ENCODE results near the gene CRAMP1. TPM values are rescaled to one million over a fixed set of nuclear protein-coding genes. Genes with fewer than 3 reads are reported as not detected.

CRAMP1 gene
- total RNA-seq, 1 donor from 2014 or later, result 18.0 TPM

DNA sequence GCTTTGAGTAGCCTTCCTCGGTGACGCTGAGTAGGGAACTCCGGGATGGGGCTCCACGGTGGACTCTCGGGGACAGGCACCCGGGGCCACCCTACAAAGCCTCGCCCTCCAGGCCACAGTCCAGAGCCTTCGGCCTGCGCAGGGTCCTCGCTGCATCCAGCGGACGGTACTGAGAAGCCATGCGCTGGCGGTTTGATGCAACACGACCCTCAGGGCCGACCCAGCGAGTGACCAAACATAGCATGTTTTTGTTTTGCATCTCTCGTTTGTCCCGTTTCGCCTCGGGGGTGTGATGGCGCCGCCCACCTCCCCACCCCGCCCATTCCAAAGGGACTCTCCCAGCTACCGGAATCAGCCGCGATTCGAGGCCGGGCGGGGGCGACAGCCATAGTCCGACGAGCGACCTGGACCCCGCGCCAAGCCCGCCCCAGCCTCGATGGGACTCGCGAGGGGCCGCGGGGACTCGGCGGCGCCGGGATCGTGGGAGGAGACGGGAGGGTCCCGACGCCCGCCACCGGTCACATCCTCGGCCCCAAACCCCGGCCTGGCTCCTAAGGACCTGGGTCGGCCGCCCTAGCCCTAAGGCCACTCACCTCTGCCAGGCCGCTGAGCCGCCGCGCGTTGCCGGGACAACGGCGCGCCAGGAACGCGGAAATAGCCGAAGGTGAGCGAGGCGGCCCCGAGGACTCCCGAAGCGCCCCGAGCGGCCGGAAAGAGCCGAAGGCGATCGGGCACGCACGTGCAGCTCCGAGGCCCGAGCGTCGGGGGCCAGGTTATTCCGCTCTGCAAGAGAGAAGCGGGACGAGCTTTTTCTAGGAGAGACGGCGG, 1.9 kb upstream of the CRAMP1 start:
- Histone ChIP-seq H3K9ac (ENCODE audit: low read length) (peak overlapping the region; percentile 91), H3K4me1 (ENCODE audit: insufficient read depth, low read length) (peaks cover 25% of the 10 kb centered on the region), H2AFZ (ENCODE audit: low read depth, low read length) (peak overlapping the region; percentile 87), H3K27me3 (ENCODE audit: insufficient read depth, low read length) (no peaks in the 10 kb centered on the region), H3K27ac (ENCODE audit: low read depth, low read length) (peak overlapping the region; percentile 70), H4K20me1 (ENCODE audit: insufficient read depth, low read length) (peaks cover 13% of the 10 kb centered on the region), H3K4me3 (ENCODE audit: insufficient read depth, low read depth, low read length) (peak overlapping the region; percentile 81), H3K4me2 (ENCODE audit: low read length) (peak overlapping the region; percentile 99), H3K36me3 (ENCODE audit: insufficient read depth, low read length) (peaks cover 3% of the 10 kb centered on the region), H3K79me2 (ENCODE audit: insufficient read depth, low read length) (peaks cover 27% of the 10 kb centered on the region), H3K9me3 (ENCODE audit: insufficient read depth, low read depth, low read length) (no peaks in the 10 kb centered on the region)
- Mint-ChIP-seq H3K27me3 (ENCODE audit: low read depth, unreplicated experiment) (no peaks in the 10 kb centered on the region), H3K4me1 (ENCODE audit: low read depth, unreplicated experiment) (peaks cover 7% of the 10 kb centered on the region), H3K36me3 (ENCODE audit: low read depth, unreplicated experiment) (peaks cover 9% of the 10 kb centered on the region), H3K9me3 (ENCODE audit: unreplicated experiment) (no peaks in the 10 kb centered on the region), H3K4me3 (ENCODE audit: unreplicated experiment) (peak overlapping the region; percentile 93), H3K27ac (ENCODE audit: unreplicated experiment) (peak overlapping the region; percentile 51)
- no peak for TF ChIP-seq EZH2 (IDR thresholded peaks at IDR 0.05; ENCODE audit: insufficient read depth, low read length)
- TF ChIP-seq, protein P1, sequence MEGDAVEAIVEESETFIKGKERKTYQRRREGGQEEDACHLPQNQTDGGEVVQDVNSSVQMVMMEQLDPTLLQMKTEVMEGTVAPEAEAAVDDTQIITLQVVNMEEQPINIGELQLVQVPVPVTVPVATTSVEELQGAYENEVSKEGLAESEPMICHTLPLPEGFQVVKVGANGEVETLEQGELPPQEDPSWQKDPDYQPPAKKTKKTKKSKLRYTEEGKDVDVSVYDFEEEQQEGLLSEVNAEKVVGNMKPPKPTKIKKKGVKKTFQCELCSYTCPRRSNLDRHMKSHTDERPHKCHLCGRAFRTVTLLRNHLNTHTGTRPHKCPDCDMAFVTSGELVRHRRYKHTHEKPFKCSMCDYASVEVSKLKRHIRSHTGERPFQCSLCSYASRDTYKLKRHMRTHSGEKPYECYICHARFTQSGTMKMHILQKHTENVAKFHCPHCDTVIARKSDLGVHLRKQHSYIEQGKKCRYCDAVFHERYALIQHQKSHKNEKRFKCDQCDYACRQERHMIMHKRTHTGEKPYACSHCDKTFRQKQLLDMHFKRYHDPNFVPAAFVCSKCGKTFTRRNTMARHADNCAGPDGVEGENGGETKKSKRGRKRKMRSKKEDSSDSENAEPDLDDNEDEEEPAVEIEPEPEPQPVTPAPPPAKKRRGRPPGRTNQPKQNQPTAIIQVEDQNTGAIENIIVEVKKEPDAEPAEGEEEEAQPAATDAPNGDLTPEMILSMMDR (IDR thresholded peaks at IDR 0.05; ENCODE audit: insufficient read depth, low read depth, low read length), result no peak
- FAIRE-seq (no peak), DNase-seq (ENCODE audit: low read depth) (peak; percentile 58)

DNA sequence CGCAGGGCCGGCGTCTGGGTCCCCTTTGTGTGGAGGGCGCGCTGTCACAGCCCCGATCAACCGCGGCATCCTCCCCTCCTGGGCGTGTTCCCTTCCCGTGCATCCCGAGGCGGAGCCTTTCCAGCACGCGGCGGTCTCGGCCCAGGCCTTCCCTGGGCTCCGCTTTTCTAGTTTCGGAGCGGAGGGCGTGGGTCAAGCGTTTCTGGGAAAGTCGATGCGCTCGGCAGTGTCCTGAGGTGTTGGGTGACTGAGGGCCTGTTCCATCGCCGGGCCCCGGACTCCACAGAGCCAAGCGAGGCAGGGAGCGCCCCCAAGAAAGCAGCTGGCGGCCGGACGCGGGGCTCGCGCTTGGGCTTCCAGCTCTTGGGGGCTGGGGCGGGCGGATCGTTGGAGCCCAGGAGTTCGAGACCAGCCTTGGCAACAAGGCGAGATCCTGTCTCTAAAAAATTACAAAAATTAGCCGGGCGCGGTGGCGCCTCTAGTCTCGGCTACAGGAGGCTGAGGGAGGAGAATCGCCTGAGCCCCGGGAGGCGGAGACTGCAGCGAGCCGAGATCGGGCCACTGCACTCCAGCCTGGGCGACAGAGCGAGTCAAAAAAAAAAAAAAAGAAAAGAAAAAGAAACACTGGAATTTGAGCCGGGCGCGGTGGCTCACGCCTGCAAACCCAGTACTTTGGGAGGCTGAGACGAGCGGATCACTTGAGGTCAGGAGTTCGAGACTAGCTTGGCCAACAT, 1.1 kb upstream of the CRAMP1 start:
- Mint-ChIP-seq H3K27me3 (ENCODE audit: low read depth, unreplicated experiment) (no peaks in the 10 kb centered on the region), H3K27ac (ENCODE audit: unreplicated experiment) (peak overlapping the region; percentile 72), H3K4me3 (ENCODE audit: unreplicated experiment) (peak overlapping the region; percentile 93), H3K4me1 (ENCODE audit: low read depth, unreplicated experiment) (peaks cover 13% of the 10 kb centered on the region), H3K36me3 (ENCODE audit: low read depth, unreplicated experiment) (peaks cover 6% of the 10 kb centered on the region), H3K9me3 (ENCODE audit: unreplicated experiment) (no peaks in the 10 kb centered on the region)
- Histone ChIP-seq H3K27ac (ENCODE audit: low read depth, low read length) (peak overlapping the region; percentile 70), H3K9ac (ENCODE audit: low read length) (peak overlapping the region; percentile 91), H3K36me3 (ENCODE audit: insufficient read depth, low read length) (peaks cover 3% of the 10 kb centered on the region), H3K4me3 (ENCODE audit: insufficient read depth, low read depth, low read length) (peak overlapping the region; percentile 81), H3K4me1 (ENCODE audit: insufficient read depth, low read length) (peaks cover 32% of the 10 kb centered on the region), H3K4me2 (ENCODE audit: low read length) (peak overlapping the region; percentile 99), H3K27me3 (ENCODE audit: insufficient read depth, low read length) (no peaks in the 10 kb centered on the region), H2AFZ (ENCODE audit: low read depth, low read length) (peak overlapping the region; percentile 87), H3K9me3 (ENCODE audit: insufficient read depth, low read depth, low read length) (no peaks in the 10 kb centered on the region), H4K20me1 (ENCODE audit: insufficient read depth, low read length) (peaks cover 17% of the 10 kb centered on the region), H3K79me2 (ENCODE audit: insufficient read depth, low read length) (peaks cover 35% of the 10 kb centered on the region)
- DNase-seq (ENCODE audit: low read depth), result peak; percentile 56
- FAIRE-seq, result no peak
- TF ChIP-seq EZH2 (IDR thresholded peaks at IDR 0.05; ENCODE audit: insufficient read depth, low read length), result no peak
- TF ChIP-seq, protein P1 (IDR thresholded peaks at IDR 0.05; ENCODE audit: insufficient read depth, low read depth, low read length), result no peak
